ENCODE results near the gene ACO2.
"Not testable (repeated sequence)": the region's sequence is repeated elsewhere in the genome, so short reads cannot be mapped to it uniquely, and the experiment has no call there.

The ACO2 gene

GRCh38 chr22:41447435-41448188 is 21.3 kb upstream of the ACO2 start:
- in situ Hi-C loops (cut with MboI; ENCODE audit: low sequenced_read_pairs), result no loop called here

GRCh38 chr22:41448189-41448808 is 20.6 kb upstream of the ACO2 start:
- in situ Hi-C loops (cut with MboI; ENCODE audit: low sequenced_read_pairs), result no loop called here

- in situ Hi-C loops (cut with MboI; ENCODE audit: low sequenced_read_pairs), result no loop called here
These were observed 10.7 kb upstream of the ACO2 start for GRCh38 chr22:41458161-41458728.

GRCh38 chr22:41459431-41459830 is 9.5 kb upstream of the ACO2 start:
- in situ Hi-C loops (cut with MboI; ENCODE audit: low sequenced_read_pairs), result no loop called here

GRCh38 chr22:41460071-41460470 is 8.8 kb upstream of the ACO2 start:
- in situ Hi-C loops (cut with MboI; ENCODE audit: low sequenced_read_pairs), result not testable (repeated sequence)

- in situ Hi-C loops (cut with MboI; ENCODE audit: low sequenced_read_pairs), result no loop called here
These were observed 7.0 kb upstream of the ACO2 start for GRCh38 chr22:41461901-41462300.

GRCh38 chr22:41469218-41469851 is 418 bp downstream of the ACO2 start:
- in situ Hi-C loops (cut with MboI; ENCODE audit: low sequenced_read_pairs), result no loop called here

GRCh38 chr22:41470886-41471285 is 2.0 kb downstream of the ACO2 start:
- in situ Hi-C loops (cut with MboI; ENCODE audit: low sequenced_read_pairs), result no loop called here

GRCh38 chr22:41471568-41471967 is 2.7 kb downstream of the ACO2 start:
- in situ Hi-C loops (cut with MboI; ENCODE audit: low sequenced_read_pairs), result no loop called here

- in situ Hi-C loops (cut with MboI; ENCODE audit: low sequenced_read_pairs), result no loop called here
These were observed 6.0 kb downstream of the ACO2 start for GRCh38 chr22:41474872-41475451.

- in situ Hi-C loops (cut with MboI; ENCODE audit: low sequenced_read_pairs), result no loop called here
These were observed 9.6 kb downstream of the ACO2 start for GRCh38 chr22:41478473-41478872.

- in situ Hi-C loops (cut with MboI; ENCODE audit: low sequenced_read_pairs), result no loop called here
These were observed 10.1 kb downstream of the ACO2 start for GRCh38 chr22:41478891-41479521.

- in situ Hi-C loops (cut with MboI; ENCODE audit: low sequenced_read_pairs), result no loop called here
These were observed 10.9 kb downstream of the ACO2 start for GRCh38 chr22:41479671-41480396.

GRCh38 chr22:41480397-41480735 is 11.4 kb downstream of the ACO2 start:
- in situ Hi-C loops (cut with MboI; ENCODE audit: low sequenced_read_pairs), result no loop called here

GRCh38 chr22:41481131-41481830 is 12.4 kb downstream of the ACO2 start:
- in situ Hi-C loops (cut with MboI; ENCODE audit: low sequenced_read_pairs), result no loop called here

GRCh38 chr22:41481925-41482318 is 13.0 kb downstream of the ACO2 start:
- in situ Hi-C loops (cut with MboI; ENCODE audit: low sequenced_read_pairs), result no loop called here

GRCh38 chr22:41482319-41482935 is 13.5 kb downstream of the ACO2 start:
- in situ Hi-C loops (cut with MboI; ENCODE audit: low sequenced_read_pairs), result no loop called here

- in situ Hi-C loops (cut with MboI; ENCODE audit: low sequenced_read_pairs), result no loop called here
These were observed 16.1 kb downstream of the ACO2 start for GRCh38 chr22:41485033-41485432.
